Measurements from ENCODE around the gene MN1.

Gene MN1

GRCh38 chr22:27760474-27760873 is 41.1 kb downstream of the MN1 start:
- H3K4me3 ChIP-seq (ENCODE audit: low read length) = no peak overlapping the region
- no peak for TF ChIP-seq CTCF (conservative IDR thresholded peaks at IDR 0.05; ENCODE audit: low read length)
- no peak for DNase-seq (ENCODE audit: low read depth)

GRCh38 chr22:27757928-27758525 is 43.5 kb downstream of the MN1 start:
- H3K4me3 ChIP-seq (ENCODE audit: low read length) = no peak overlapping the region
- TF ChIP-seq CTCF (conservative IDR thresholded peaks at IDR 0.05; ENCODE audit: low read length) = no peak
- no peak for DNase-seq (ENCODE audit: low read depth)

DNA sequence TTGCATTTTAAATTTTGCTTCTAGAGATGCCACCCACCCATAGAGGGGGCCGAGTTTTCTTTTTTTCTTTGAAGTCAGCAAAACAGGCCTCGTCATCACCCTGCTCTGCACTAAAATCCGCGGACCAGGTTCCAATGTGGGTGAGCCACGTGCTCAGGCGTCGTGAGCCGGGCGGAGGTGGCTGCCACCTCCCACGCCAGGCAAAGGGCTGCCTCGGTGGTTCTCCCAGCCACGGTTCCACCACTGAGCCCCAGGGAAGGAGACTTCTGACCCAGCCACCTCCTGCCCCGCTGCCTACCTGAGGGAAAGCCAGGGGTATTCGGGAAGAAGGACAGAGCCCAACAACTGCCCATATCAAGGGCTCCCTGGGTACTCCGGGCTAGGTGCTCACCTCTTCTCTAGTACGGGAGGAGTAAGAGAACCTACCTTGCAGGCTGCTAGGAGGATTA is 45.3 kb downstream of the MN1 start:
- no peak for DNase-seq (ENCODE audit: low read depth)
- no peak overlapping the region for H3K4me3 ChIP-seq (ENCODE audit: low read length)
- TF ChIP-seq CTCF (conservative IDR thresholded peaks at IDR 0.05; ENCODE audit: low read length) = no peak

- DNase-seq (ENCODE audit: low read depth) = no peak
- no peak for TF ChIP-seq CTCF (conservative IDR thresholded peaks at IDR 0.05; ENCODE audit: low read length)
Measured at GRCh38 chr22:27755521-27756211, 45.9 kb downstream of the MN1 start.

DNA sequence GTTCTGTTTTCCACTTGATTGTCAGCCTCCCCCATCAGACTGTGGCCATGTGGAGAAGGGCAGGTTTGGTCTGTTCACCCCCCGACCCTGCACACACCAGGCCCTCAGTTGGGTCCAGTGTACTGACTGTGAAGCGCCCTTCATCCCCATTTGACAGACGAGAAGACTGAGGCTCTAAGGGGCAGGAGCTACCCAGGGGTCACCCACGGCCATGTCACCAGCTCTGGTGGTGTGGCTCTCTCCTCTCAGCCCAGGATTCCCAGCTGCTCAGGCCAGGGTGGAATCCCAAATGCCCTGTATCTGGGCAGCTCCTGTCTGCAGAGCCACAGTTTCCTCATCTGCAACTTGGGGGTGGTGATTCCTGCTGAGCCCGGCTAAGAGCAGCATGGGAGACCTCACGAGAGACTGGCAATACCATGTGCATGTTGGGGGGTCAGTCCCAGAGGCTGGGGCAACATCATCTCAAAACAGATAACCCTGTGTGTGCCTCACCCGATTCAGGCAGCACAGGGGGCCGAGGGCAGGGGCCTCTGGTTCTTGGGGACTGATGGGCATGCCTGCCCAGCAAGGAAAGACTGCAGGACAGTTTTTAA is 46.6 kb downstream of the MN1 start:
- DNase-seq (ENCODE audit: low read depth) = no peak
- H3K4me3 ChIP-seq (ENCODE audit: low read length) = no peak overlapping the region
- TF ChIP-seq CTCF (conservative IDR thresholded peaks at IDR 0.05; ENCODE audit: low read length) = no peak

More at GRCh38 chr22:27755521-27756211, 45.9 kb downstream of the MN1 start:
- no peak overlapping the region for H3K4me3 ChIP-seq (ENCODE audit: low read length)

DNA sequence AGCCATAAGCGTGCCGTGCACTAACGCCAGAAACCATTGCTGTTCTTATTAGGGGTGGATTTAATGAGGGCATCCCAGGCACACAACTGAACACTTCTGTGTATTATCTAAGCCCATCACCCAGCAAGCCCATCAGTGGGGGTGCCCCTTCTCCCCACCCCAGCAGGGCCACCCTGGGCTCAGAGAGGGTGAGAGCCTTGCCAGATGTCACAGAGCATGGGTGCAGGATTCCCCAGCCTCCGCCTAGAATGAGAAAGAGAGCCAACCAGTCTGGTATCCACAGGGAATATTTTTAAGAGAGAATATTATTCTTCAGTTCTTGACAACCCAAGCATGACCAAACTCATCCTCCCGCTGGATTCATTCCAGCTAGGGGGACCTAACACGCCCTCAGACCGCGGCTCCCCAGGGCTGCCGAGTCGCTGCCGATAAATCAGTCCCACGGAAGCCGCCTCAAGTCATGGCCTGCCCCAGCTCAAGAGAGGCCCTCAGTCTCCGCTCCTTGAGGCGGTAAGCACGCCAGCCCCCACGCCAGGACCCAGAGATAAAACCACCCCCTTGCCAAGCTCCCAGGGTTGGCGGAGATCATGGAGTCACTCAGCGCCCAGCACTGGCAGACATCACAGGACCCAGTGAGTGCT is 47.2 kb downstream of the MN1 start:
- peak; percentile 45 for DNase-seq (ENCODE audit: low read depth)
- no peak overlapping the region for H3K4me3 ChIP-seq (ENCODE audit: low read length)
- TF ChIP-seq CTCF (conservative IDR thresholded peaks at IDR 0.05; ENCODE audit: low read length) = no peak
